Glomerular visceral epithelial cell (primary cell): ENCODE measurements around the gene DDAH2.

ENCODE experiments used
- DNase-seq: peaks from one replicate; pipeline ENCODE4 v3.0.0-alpha.2; 2016; ENCODE audit errors: extremely low spot score

The DDAH2 gene

GRCh38 chr6:31689249-31690110 lies 39.6 kb downstream of the DDAH2 start:
- no peak for DNase-seq

GRCh38 chr6:31687860-31688693 lies 41.0 kb downstream of the DDAH2 start:
- DNase-seq = no peak

GRCh38 chr6:31687321-31687720 lies 41.8 kb downstream of the DDAH2 start:
- DNase-seq = no peak

- DNase-seq = no peak
Observed at GRCh38 chr6:31686483-31686882, 42.6 kb downstream of the DDAH2 start.

- no peak for DNase-seq
Observed at GRCh38 chr6:31683591-31683990, 45.5 kb downstream of the DDAH2 start.

- peak; percentile 83 for DNase-seq
Observed at GRCh38 chr6:31681135-31681671, 47.9 kb downstream of the DDAH2 start.

- DNase-seq = peak; percentile 91
Observed at GRCh38 chr6:31680226-31681134, 48.6 kb downstream of the DDAH2 start, which contains the start of gene LY6G5C. LY6G5C (minus strand) TSS chr6:31681067; CDS start chr6:31680373, 694 bp downstream.

GRCh38 chr6:31677955-31678354 lies 51.1 kb downstream of the DDAH2 start:
- no peak for DNase-seq
